NT2/D1 (cell line): Measurements from ENCODE around the gene SLC7A14.

Experiments used
- YY1 ChIP-seq: IDR thresholded peaks from 2 replicates; pipeline ENCODE4 v1.6.1; 2011; ENCODE audit not compliant: insufficient read length, insufficient read depth
- ZNF274 ChIP-seq: IDR thresholded peaks from 2 replicates; pipeline ENCODE4 v1.6.1; 2011; ENCODE audit warnings: mild to moderate bottlenecking, low read depth, low read length

GRCh38 chr3:170496868-170497140 lies 89.1 kb downstream of the SLC7A14 start:
- TF ChIP-seq ZNF274 (no peak), YY1 (no peak)
